ENCODE results near the gene PLCB4. TPM values are rescaled to one million over a fixed set of nuclear protein-coding genes. Genes with fewer than 3 reads are reported as not detected.

Gene PLCB4
- polyA plus RNA-seq, 1 of the 3 experiments (the other 2 are of a cell fraction) = 5.5 TPM

DNA sequence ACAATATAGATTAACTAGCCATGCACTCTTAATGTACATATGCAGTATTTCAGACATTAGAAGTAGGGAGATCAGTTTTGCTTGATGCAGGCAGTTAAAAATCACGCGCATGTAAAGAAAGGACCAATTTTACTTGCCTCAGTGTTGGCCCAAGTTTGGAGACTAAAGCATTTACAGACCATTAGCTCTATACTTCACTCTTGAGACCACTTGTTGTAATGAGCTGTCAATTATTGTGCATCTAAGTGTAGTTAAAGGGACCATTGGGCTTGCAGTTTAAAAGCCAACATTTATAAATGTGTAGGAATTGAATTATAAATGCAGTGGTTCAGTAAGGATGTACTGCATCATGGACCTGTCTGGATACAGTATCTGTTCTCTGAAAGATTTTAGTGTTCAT lies 53.7 kb downstream of the PLCB4 start (continued):
- TF ChIP-seq, protein P1, sequence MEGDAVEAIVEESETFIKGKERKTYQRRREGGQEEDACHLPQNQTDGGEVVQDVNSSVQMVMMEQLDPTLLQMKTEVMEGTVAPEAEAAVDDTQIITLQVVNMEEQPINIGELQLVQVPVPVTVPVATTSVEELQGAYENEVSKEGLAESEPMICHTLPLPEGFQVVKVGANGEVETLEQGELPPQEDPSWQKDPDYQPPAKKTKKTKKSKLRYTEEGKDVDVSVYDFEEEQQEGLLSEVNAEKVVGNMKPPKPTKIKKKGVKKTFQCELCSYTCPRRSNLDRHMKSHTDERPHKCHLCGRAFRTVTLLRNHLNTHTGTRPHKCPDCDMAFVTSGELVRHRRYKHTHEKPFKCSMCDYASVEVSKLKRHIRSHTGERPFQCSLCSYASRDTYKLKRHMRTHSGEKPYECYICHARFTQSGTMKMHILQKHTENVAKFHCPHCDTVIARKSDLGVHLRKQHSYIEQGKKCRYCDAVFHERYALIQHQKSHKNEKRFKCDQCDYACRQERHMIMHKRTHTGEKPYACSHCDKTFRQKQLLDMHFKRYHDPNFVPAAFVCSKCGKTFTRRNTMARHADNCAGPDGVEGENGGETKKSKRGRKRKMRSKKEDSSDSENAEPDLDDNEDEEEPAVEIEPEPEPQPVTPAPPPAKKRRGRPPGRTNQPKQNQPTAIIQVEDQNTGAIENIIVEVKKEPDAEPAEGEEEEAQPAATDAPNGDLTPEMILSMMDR (IDR thresholded peaks at IDR 0.05) = no peak
- TF ChIP-seq TEAD4 (IDR thresholded peaks at IDR 0.05; ENCODE audit: borderline replicate concordance, insufficient read depth) (no peak), GABPA (IDR thresholded peaks at IDR 0.05; ENCODE audit: low read depth) (no peak), FOSL2 (IDR thresholded peaks at IDR 0.05; ENCODE audit: borderline replicate concordance, low read depth) (no peak)

GRCh38 chr20:9126527-9126926 lies 57.6 kb downstream of the PLCB4 start:
- Histone ChIP-seq H4K20me1 (ENCODE audit: insufficient read depth) (no peaks in the 10 kb centered on the region), H3K79me2 (ENCODE audit: insufficient read depth) (no peaks in the 10 kb centered on the region), H3K4me3 (ENCODE audit: low read depth in 2 of 2, low read length in 1 of 2) (no peak overlapping the region), H3K36me3 (replicated peaks in 1 of 2; ENCODE audit: control insufficient read depth in 1 of 2, insufficient read depth in 2 of 2, low read length in 1 of 2) (no peaks in the 10 kb centered on the region), H3K9ac (no peak overlapping the region), H3K4me1 (ENCODE audit: control insufficient read depth in 1 of 2, insufficient read depth in 2 of 2, low read depth in 1 of 2, low read length in 1 of 2) (peaks cover 0 to 3% of the 10 kb centered on the region in 2 experiments; a peak in 3 of 4 replicates), H3K9me2 (no peaks in the 10 kb centered on the region), H2AFZ (ENCODE audit: low read depth) (no peak overlapping the region), H3K27me3 (ENCODE audit: insufficient read depth) (no peaks in the 10 kb centered on the region), H3K27ac (ENCODE audit: low read depth in 2 of 2, low read length in 1 of 2) (no peak overlapping the region; a peak in 1 of 4 replicates), H3F3A (replicated peaks; ENCODE audit: insufficient read depth) (peaks cover 7% of the 10 kb centered on the region), H3K4me2 (no peak overlapping the region), H3K9me3 (no peaks in the 10 kb centered on the region)
- no peak for DNase-seq
- CTCF ChIA-PET = interaction anchor here (0.6 kb wide), 1 partner anchor 12 kb away, joined by 3 read pairs; no protein-coding TSS in a partner anchor
- POLR2A ChIA-PET = no interaction called here
- TF ChIP-seq RFX5 (IDR thresholded peaks at IDR 0.05; ENCODE audit: low read length) (no peak), SMC3 (IDR thresholded peaks at IDR 0.05; ENCODE audit: low read depth, low read length) (no peak), GABPA (IDR thresholded peaks at IDR 0.05; ENCODE audit: low read depth) (no peak), GATA2 (CRISPR knock-in tag; IDR thresholded peaks at IDR 0.05) (no peak), ELF1 (IDR thresholded peaks at IDR 0.05) (no peak)

- no peak for TF ChIP-seq FOSL2 (IDR thresholded peaks at IDR 0.05; ENCODE audit: borderline replicate concordance, low read depth)
- TF ChIP-seq EP300 (IDR thresholded peaks at IDR 0.05; ENCODE audit: borderline replicate concordance in 1 of 2, low read depth in 1 of 2, low read length in 1 of 2) = no peak
- no peak for TF ChIP-seq JUND (IDR thresholded peaks at IDR 0.05)
- peaks cover 0 to 3% of the 10 kb centered on the region in 2 experiments; a peak in 3 of 4 replicates for H3K4me1 ChIP-seq (ENCODE audit: control insufficient read depth in 1 of 2, insufficient read depth in 2 of 2, low read depth in 1 of 2, low read length in 1 of 2)
- no peak overlapping the region for H3K4me3 ChIP-seq (ENCODE audit: low read depth in 2 of 2, low read length in 1 of 2)
- ChIA-PET CTCF (no interaction called here), POLR2A (no interaction called here)
- peaks cover 7% of the 10 kb centered on the region for H3F3A ChIP-seq (replicated peaks; ENCODE audit: insufficient read depth)
- H4K20me1 ChIP-seq (ENCODE audit: insufficient read depth) = no peaks in the 10 kb centered on the region
- H3K4me2 ChIP-seq = no peak overlapping the region
- H3K36me3 ChIP-seq (replicated peaks in 1 of 2; ENCODE audit: control insufficient read depth in 1 of 2, insufficient read depth in 2 of 2, low read length in 1 of 2) = no peaks in the 10 kb centered on the region
- H3K9me3 ChIP-seq = no peaks in the 10 kb centered on the region
- H3K79me2 ChIP-seq (ENCODE audit: insufficient read depth) = no peaks in the 10 kb centered on the region
- no peak overlapping the region for H2AFZ ChIP-seq (ENCODE audit: low read depth)
- H3K27me3 ChIP-seq (ENCODE audit: insufficient read depth) = no peaks in the 10 kb centered on the region
- DNase-seq = no peak
- WGBS (ENCODE audit: low lambda C conversion rate) = 97% methylated on average over 3 of the region's 3 CpGs
- H3K9me2 ChIP-seq = no peaks in the 10 kb centered on the region
- H3K9ac ChIP-seq = no peak overlapping the region
- H3K27ac ChIP-seq (ENCODE audit: low read depth in 2 of 2, low read length in 1 of 2) = no peak overlapping the region; a peak in 1 of 4 replicates
Measured at GRCh38 chr20:9128568-9128967, 59.7 kb downstream of the PLCB4 start.

Data from SK-N-SH (cell line).